Stimulated activated effector memory CD8-positive, alpha-beta T cell treated with anti-CD3 and anti-CD28 coated beads, Interleukin-12 subunit alpha, Interleukin-12 subunit beta, amount 100 ng/mL, for 72 hours (primary cell): ENCODE results near the gene ITK.
"Not testable (repeated sequence)": the region's sequence is repeated elsewhere in the genome, so short reads cannot be mapped to it uniquely, and the experiment has no call there.

Source experiments
- ATAC-seq: fragments of 150-1000 bp; cut with Tn5 transposase; 2 replicates; pipeline ENCODE4 v1.10.0; 2021
- DNase-seq, 2 donors: peaks; one replicate each; pipeline ENCODE4 v3.0.0; 2021 to 2022; ENCODE audit warnings: low spot score in 2 of 2
- H3K27ac Mint-ChIP-seq: one replicate; pipeline ENCODE4 v1.8.0; 2022; ENCODE audit warnings: mild to moderate bottlenecking, mixed read lengths
- H3K36me3 Mint-ChIP-seq: one replicate; pipeline ENCODE4 v1.8.0; 2022; ENCODE audit warnings: mild to moderate bottlenecking, mixed read lengths
- H3K4me1 Mint-ChIP-seq: one replicate; pipeline ENCODE4 v1.8.0; 2022; ENCODE audit warnings: mixed read lengths
- H3K4me3 Mint-ChIP-seq: one replicate; pipeline ENCODE4 v1.8.0; 2022; ENCODE audit warnings: mild to moderate bottlenecking, mixed read lengths
- H3K9me3 Mint-ChIP-seq: one replicate; pipeline ENCODE4 v1.8.0; 2022; ENCODE audit warnings: mixed read lengths

ITK gene

DNA sequence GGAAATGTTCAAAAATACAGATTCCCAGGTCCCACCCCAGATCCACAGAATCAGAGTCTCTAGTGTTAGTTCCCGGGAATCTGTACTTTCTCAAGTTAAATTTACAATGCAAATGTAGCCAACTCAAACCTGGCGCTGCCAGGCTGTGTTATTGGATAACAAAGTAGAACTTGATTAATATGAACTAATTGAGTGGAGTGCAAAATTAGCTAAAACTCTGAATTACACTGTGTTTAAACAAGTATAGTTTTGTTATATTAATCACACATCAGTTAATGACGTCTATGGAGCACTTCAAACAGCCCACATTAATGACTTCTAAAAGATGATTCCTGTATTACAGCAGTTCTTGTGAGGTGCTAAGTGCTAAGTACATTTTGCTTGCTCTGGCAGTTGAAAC, 52.9 kb downstream of the ITK start:
- peaks cover 31% of the 10 kb centered on the region for H3K4me1 Mint-ChIP-seq
- ATAC-seq: no peak
- no peaks in the 10 kb centered on the region for H3K9me3 Mint-ChIP-seq
- peaks cover 100% of the 10 kb centered on the region for H3K36me3 Mint-ChIP-seq
- H3K27ac Mint-ChIP-seq: no peak overlapping the region
- H3K4me3 Mint-ChIP-seq: no peak overlapping the region
- DNase-seq: peak in 1 of 2 donors; percentile 23

DNA sequence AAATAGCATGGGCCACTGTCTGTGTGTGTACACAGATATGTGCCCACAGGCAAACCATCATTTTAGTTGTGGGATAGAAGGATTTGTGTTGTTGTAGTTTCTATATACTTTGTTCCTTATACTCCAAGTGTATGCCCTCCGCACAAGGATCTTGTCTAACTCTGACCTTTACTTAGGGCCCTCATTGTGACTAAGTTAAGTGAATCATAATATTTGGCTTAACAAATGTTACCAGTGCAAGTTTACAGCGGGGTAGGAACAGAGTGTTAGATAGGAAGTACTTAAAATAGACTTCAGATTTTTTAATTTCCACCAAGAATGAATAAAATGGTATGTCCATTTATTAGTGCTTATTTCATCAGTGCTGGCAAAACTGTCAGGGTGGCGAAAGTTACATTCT, 55.8 kb downstream of the ITK start:
- Mint-ChIP-seq H3K36me3 (peaks cover 100% of the 10 kb centered on the region), H3K27ac (peak overlapping the region; percentile 62), H3K4me3 (no peak overlapping the region), H3K4me1 (peaks cover 27% of the 10 kb centered on the region), H3K9me3 (no peaks in the 10 kb centered on the region)
- no peak for ATAC-seq
- DNase-seq: peak in 1 of 2 donors; percentile 2

GRCh38 chr5:157241483-157241882, 60.8 kb downstream of the ITK start:
- DNase-seq: no peak
- Mint-ChIP-seq H3K4me3 (no peak overlapping the region), H3K9me3 (no peaks in the 10 kb centered on the region), H3K4me1 (peaks cover 45% of the 10 kb centered on the region), H3K36me3 (peaks cover 100% of the 10 kb centered on the region), H3K27ac (peak overlapping the region; percentile 62)
- ATAC-seq: no peak

- DNase-seq, ATAC-seq, H3K9me3 Mint-ChIP-seq, H3K4me3 Mint-ChIP-seq: not testable (repeated sequence)
- Mint-ChIP-seq H3K27ac (peak overlapping the region; percentile 62), H3K4me1 (peaks cover 75% of the 10 kb centered on the region), H3K36me3 (peaks cover 100% of the 10 kb centered on the region)
These were observed 64.1 kb downstream of the ITK start for GRCh38 chr5:157244704-157245103.

DNA sequence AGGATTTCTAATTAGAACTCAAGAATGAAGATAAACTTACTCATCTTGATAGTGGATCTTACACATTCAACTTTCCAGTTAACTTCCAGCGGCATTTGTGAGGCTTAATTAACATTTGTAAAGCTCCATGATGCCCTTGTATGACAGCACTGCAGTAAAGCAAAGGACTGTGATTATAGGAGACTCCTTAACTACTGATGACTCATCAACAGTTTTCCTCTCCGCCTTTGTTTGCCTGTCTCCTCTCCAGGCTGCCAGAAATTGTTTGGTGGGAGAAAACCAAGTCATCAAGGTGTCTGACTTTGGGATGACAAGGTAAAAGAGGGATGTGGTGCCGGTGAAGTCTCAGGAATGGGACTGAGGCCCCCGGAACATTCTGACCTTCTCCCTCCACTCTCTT, 64.8 kb downstream of the ITK start:
- DNase-seq: peak in 1 of 2 donors; percentile 32
- ATAC-seq: no peak
- Mint-ChIP-seq H3K27ac (peak overlapping the region; percentile 91), H3K9me3 (no peaks in the 10 kb centered on the region), H3K4me1 (peaks cover 79% of the 10 kb centered on the region), H3K4me3 (no peak overlapping the region), H3K36me3 (peaks cover 100% of the 10 kb centered on the region)

DNA sequence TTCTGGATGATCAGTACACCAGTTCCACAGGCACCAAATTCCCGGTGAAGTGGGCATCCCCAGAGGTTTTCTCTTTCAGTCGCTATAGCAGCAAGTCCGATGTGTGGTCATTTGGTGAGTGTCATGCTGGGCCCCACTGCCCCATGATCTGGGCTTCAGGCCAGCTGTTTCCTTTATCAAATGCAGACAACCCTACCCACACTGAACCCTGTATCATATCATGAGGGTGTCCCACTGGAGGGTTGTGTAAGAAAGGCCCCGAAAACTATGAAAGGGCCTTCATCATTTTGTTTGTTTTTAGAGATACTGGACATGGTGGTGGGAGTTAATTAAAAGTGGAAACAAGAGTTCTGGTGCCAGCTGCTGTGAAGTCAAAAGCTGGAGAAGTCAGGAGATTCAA, 65.2 kb downstream of the ITK start:
- DNase-seq: no peak
- H3K36me3 Mint-ChIP-seq: peaks cover 100% of the 10 kb centered on the region
- H3K4me1 Mint-ChIP-seq: peaks cover 80% of the 10 kb centered on the region
- H3K27ac Mint-ChIP-seq: peak overlapping the region; percentile 91
- peak overlapping the region; percentile 59 for H3K4me3 Mint-ChIP-seq
- no peak for ATAC-seq
- no peaks in the 10 kb centered on the region for H3K9me3 Mint-ChIP-seq

GRCh38 chr5:157247267-157247666, 66.6 kb downstream of the ITK start:
- peaks cover 100% of the 10 kb centered on the region for H3K36me3 Mint-ChIP-seq
- peak; percentile 96 for ATAC-seq
- H3K9me3 Mint-ChIP-seq: no peaks in the 10 kb centered on the region
- H3K4me1 Mint-ChIP-seq: peaks cover 89% of the 10 kb centered on the region
- peak in 1 of 2 donors; percentile 74 for DNase-seq
- H3K27ac Mint-ChIP-seq: peak overlapping the region; percentile 91
- H3K4me3 Mint-ChIP-seq: peak overlapping the region; percentile 59

DNA sequence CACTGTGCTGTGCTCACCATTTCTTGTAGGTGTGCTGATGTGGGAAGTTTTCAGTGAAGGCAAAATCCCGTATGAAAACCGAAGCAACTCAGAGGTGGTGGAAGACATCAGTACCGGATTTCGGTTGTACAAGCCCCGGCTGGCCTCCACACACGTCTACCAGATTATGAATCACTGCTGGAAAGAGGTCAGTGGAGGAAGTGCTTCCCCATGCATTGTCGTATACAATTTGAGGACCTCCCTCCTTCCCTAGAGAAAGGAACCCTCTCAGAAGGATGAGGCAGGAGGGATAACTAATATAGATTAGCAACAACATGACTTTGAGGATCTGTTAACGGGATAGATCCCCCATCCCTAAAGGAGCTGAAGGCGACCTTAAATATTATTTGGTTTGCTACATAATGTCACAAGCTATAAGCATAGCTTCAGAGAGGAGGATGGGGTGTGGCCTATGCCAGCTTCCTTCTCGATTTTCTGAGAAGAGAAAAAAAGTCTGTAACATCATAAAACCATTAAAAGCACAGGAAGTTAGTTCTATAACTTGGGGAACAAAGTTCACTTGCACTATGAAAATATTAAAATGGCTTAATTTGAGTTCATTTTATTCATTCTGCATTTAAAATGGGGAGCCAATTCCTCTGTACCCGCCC, 68.3 kb downstream of the ITK start:
- H3K27ac Mint-ChIP-seq: peak overlapping the region; percentile 91
- ATAC-seq (peak; percentile 11), DNase-seq (no peak)
- peaks cover 100% of the 10 kb centered on the region for H3K36me3 Mint-ChIP-seq
- peaks cover 95% of the 10 kb centered on the region for H3K4me1 Mint-ChIP-seq
- no peaks in the 10 kb centered on the region for H3K9me3 Mint-ChIP-seq
- H3K4me3 Mint-ChIP-seq: peak overlapping the region; percentile 59

DNA sequence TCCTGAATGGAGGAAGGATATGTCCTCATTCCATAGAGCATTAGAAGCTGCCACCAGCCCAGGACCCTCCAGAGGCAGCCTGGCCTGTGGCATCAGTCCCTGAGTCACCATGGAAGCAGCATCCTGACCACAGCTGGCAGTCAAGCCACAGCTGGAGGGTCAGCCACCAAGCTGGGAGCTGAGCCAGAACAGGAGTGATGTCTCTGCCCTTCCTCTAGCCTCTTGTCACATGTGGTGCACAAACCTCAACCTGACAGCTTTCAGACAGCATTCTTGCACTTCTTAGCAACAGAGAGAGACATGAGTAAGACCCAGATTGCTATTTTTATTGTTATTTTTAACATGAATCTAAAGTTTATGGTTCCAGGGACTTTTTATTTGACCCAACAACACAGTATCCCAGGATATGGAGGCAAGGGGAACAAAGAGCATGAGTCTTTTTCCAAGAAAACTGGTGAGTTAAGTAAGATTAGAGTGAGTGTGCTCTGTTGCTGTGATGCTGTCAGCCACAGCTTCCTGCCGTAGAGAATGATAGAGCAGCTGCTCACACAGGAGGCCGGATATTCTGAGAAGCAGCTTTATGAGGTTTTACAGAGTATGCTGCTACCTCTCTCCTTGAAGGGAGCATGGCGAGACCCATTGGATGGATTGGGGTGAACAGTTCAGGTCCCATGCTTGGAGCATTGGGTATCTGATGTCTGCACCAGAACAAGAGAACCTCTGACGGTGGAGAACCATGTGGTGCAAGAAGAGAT, 72.2 kb downstream of the ITK start:
- H3K9me3 Mint-ChIP-seq: no peaks in the 10 kb centered on the region
- ATAC-seq: peak; percentile 93
- peaks cover 97% of the 10 kb centered on the region for H3K4me1 Mint-ChIP-seq
- peak overlapping the region; percentile 91 for H3K27ac Mint-ChIP-seq
- peak overlapping the region; percentile 38 for H3K4me3 Mint-ChIP-seq
- peak; percentile 51 to 89 for DNase-seq
- H3K36me3 Mint-ChIP-seq: peaks cover 100% of the 10 kb centered on the region

DNA sequence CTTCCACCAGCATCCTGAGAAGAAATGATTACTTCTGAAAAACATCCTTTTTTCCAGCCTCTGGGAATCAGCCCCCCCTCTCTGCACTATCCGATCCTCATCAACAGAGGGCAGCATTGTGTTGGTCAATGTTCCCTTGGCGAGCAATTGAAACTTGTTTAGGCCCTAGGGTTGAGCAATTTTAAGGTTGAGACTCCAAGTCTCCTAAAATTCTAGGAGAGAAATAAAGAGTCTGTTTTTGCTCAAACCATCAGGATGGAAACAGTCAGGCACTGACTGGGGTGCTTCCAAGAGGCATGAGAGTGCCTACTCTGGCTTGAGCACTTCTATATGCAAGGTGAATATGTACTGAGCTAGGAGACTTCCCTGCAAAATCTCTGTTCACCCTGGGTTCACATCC, 72.9 kb downstream of the ITK start:
- DNase-seq (no peak), ATAC-seq (no peak)
- H3K36me3 Mint-ChIP-seq: peaks cover 93% of the 10 kb centered on the region
- H3K4me3 Mint-ChIP-seq: peak overlapping the region; percentile 38
- H3K4me1 Mint-ChIP-seq: peaks cover 92% of the 10 kb centered on the region
- H3K27ac Mint-ChIP-seq: peak overlapping the region; percentile 91
- H3K9me3 Mint-ChIP-seq: no peaks in the 10 kb centered on the region

DNA sequence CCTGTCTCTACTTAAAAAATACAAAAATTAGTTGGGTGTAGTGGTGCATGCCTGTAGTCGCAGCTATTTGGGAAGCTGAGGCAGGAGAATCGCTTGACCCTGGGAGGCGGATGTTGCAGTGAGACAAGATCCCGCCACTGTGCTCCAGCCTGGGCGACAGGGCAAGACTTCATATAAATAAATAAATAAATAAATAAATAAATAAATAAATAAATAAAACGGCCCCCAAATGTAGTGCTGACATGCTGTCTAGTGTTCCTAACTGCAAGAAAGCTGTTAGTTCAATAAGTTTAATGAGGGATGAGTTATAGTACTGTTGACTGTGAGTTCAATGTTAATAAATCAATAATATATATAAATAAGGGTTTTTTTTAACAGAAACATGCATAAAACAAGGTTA, 77.8 kb downstream of the ITK start:
- H3K27ac Mint-ChIP-seq: no peak overlapping the region
- ATAC-seq (no peak), DNase-seq (no peak)
- peaks cover 44% of the 10 kb centered on the region for H3K36me3 Mint-ChIP-seq
- no peak overlapping the region for H3K4me3 Mint-ChIP-seq
- peaks cover 77% of the 10 kb centered on the region for H3K4me1 Mint-ChIP-seq
- H3K9me3 Mint-ChIP-seq: no peaks in the 10 kb centered on the region

GRCh38 chr5:157259699-157260098, 79.1 kb downstream of the ITK start:
- DNase-seq: no peak
- H3K9me3 Mint-ChIP-seq: no peaks in the 10 kb centered on the region
- H3K4me3 Mint-ChIP-seq: no peak overlapping the region
- H3K27ac Mint-ChIP-seq: peak overlapping the region; percentile 10
- peaks cover 32% of the 10 kb centered on the region for H3K36me3 Mint-ChIP-seq
- ATAC-seq: peak; percentile 85
- H3K4me1 Mint-ChIP-seq: peaks cover 77% of the 10 kb centered on the region

DNA sequence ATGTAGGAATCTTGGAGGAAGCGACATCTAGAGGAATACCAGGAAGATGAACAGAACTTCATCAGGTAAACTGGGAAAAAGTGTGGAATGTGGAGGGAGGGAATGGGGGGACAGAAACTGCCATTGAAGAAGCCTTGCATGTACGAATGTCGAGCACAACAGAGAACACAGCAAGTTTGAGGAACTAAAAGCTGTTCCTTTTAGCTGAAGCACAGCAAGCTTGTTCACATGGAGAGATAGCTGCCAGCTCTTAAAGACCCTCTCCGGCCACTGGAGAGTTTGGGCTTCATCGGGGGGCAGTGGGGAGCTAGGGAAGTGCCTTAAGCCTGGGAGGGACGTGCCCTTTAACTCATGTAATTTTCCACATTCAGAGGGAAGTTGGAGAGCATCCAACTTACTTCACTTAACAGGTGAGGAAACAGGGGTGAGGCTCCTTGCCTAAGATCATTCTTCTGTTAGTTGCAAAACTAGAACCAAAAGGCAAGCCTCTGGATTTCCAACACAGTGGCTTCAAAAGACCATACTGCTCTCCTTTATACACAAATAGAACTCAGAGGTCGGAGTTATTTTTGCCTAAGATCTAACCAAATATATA, 83.0 kb downstream of the ITK start:
- ATAC-seq (no peak), DNase-seq (peak in 1 of 2 donors; percentile 47)
- H3K27ac Mint-ChIP-seq: peak overlapping the region; percentile 15
- H3K36me3 Mint-ChIP-seq: peaks cover 18% of the 10 kb centered on the region
- peaks cover 73% of the 10 kb centered on the region for H3K4me1 Mint-ChIP-seq
- no peak overlapping the region for H3K4me3 Mint-ChIP-seq
- H3K9me3 Mint-ChIP-seq: no peaks in the 10 kb centered on the region

DNA sequence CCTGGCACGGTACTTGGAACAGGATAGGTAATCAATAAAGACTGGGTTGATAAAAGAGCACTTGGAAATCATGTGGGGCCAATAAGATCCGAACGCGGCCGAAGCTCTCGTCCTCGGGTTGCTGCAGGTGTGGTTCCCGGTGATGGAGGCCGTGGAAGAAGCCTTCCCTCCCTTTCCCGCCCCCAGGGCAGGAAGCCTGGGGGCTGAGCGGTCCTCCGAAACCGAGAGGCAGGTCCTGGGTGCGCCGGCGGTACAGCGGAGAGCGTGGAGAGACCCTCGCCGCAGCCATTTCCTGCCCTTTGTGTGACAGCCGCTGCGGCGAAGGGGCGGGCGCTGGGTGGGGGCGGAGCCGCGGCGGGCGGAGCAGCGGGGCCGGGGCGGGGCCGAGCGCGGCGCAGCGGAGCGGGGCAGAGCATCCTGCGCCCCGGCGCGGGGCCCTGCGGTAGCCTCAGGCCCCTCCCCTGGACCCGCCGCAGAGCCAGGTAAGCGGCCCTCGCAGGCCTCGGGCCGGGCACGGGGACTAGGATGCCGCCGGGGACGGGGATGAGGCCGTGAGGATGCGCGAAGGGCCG, 85.2 kb downstream of the ITK start, which contains the start of gene CYFIP2:
Gene CYFIP2 (plus strand): TSS at position 410 of the 572 bp plus-strand sequence. CDS start 19,239 bp downstream, outside the sequence.
- ATAC-seq: peak; percentile 90
- Mint-ChIP-seq H3K36me3 (peaks cover 40% of the 10 kb centered on the region), H3K27ac (peak within 1 kb of the TSS; percentile 95), H3K4me1 (peaks cover 79% of the 10 kb centered on the region), H3K4me3 (peak within 1 kb of the TSS; percentile 88), H3K9me3 (no peaks in the 10 kb centered on the region)
- peak; percentile 65 to 88 for DNase-seq

- no peaks in the 10 kb centered on the region for H3K9me3 Mint-ChIP-seq
- peaks cover 47% of the 10 kb centered on the region for H3K36me3 Mint-ChIP-seq
- DNase-seq (peak in 1 of 2 donors; percentile 32), ATAC-seq (peak; percentile 54)
- peaks cover 79% of the 10 kb centered on the region for H3K4me1 Mint-ChIP-seq
- peak overlapping the region; percentile 88 for H3K4me3 Mint-ChIP-seq
- peak overlapping the region; percentile 83 for H3K27ac Mint-ChIP-seq
These were observed 85.8 kb downstream of the ITK start for GRCh38 chr5:157266286-157267007.
